ENCODE measurements around the gene PPFIA2. TPM values are rescaled to one million over a fixed set of nuclear protein-coding genes. Genes with fewer than 3 reads are reported as not detected.

Gene PPFIA2
- polyA plus RNA-seq, 1 of the 3 experiments (the other 2 are of a cell fraction), result not detected

- Histone ChIP-seq H3K27me3 (ENCODE audit: insufficient read depth) (no peaks in the 10 kb centered on the region), H4K20me1 (ENCODE audit: insufficient read depth) (no peaks in the 10 kb centered on the region), H3K4me1 (ENCODE audit: control insufficient read depth in 1 of 2, insufficient read depth in 2 of 2, low read depth in 1 of 2, low read length in 1 of 2) (no peaks in the 10 kb centered on the region), H3K4me3 (ENCODE audit: low read depth in 2 of 2, low read length in 1 of 2) (no peak overlapping the region), H3K9ac (no peak overlapping the region), H3K9me2 (no peaks in the 10 kb centered on the region; the same call in 1 of the 2 replicates), H3K4me2 (no peak overlapping the region), H2AFZ (ENCODE audit: low read depth) (no peak overlapping the region), H3F3A (replicated peaks; ENCODE audit: insufficient read depth) (no peaks in the 10 kb centered on the region), H3K79me2 (ENCODE audit: insufficient read depth) (no peaks in the 10 kb centered on the region), H3K36me3 (replicated peaks in 1 of 2; ENCODE audit: control insufficient read depth in 1 of 2, insufficient read depth in 2 of 2, low read length in 1 of 2) (no peaks in the 10 kb centered on the region), H3K9me3 (no peaks in the 10 kb centered on the region), H3K27ac (ENCODE audit: low read depth in 2 of 2, low read length in 1 of 2) (no peak overlapping the region)
- TF ChIP-seq REST (IDR thresholded peaks at IDR 0.05; ENCODE audit: low read depth, low read length) (no peak), RXRA (IDR thresholded peaks at IDR 0.05; ENCODE audit: borderline replicate concordance, low read depth) (no peak), ELF1 (IDR thresholded peaks at IDR 0.05) (no peak), SIN3A (IDR thresholded peaks at IDR 0.05; ENCODE audit: borderline replicate concordance, low read depth, low read length) (no peak), TEAD4 (IDR thresholded peaks at IDR 0.05; ENCODE audit: borderline replicate concordance, insufficient read depth) (no peak), CTCF (IDR thresholded peaks at IDR 0.05) (no peak), NRF1 (IDR thresholded peaks at IDR 0.05; ENCODE audit: low read depth, low read length) (no peak)
- DNase-seq, result no peak
- CTCF ChIA-PET, result no interaction called here
- 4% methylated on average over 3 of the region's 3 CpGs for WGBS (ENCODE audit: low lambda C conversion rate)
- POLR2A ChIA-PET, result no interaction called here
Measured at GRCh38 chr12:81440001-81440400, 319.1 kb downstream of the PPFIA2 start.

- no peaks in the 10 kb centered on the region for H3K9me3 ChIP-seq
- H3K36me3 ChIP-seq (replicated peaks in 1 of 2; ENCODE audit: control insufficient read depth in 1 of 2, insufficient read depth in 2 of 2, low read length in 1 of 2), result no peaks in the 10 kb centered on the region
- no peak overlapping the region for H3K4me2 ChIP-seq
- no peaks in the 10 kb centered on the region for H3K9me2 ChIP-seq
- H3K27ac ChIP-seq (ENCODE audit: low read depth in 2 of 2, low read length in 1 of 2), result no peak overlapping the region
- no peak overlapping the region for H3K4me3 ChIP-seq (ENCODE audit: low read depth in 2 of 2, low read length in 1 of 2)
- no peak overlapping the region for H2AFZ ChIP-seq (ENCODE audit: low read depth)
- DNase-seq, result no peak
- no peaks in the 10 kb centered on the region for H3K79me2 ChIP-seq (ENCODE audit: insufficient read depth)
- ChIA-PET POLR2A (no interaction called here), CTCF (no interaction called here)
- H3K4me1 ChIP-seq (ENCODE audit: control insufficient read depth in 1 of 2, insufficient read depth in 2 of 2, low read depth in 1 of 2, low read length in 1 of 2), result no peaks in the 10 kb centered on the region
- no peak for TF ChIP-seq JUND (IDR thresholded peaks at IDR 0.05)
- TF ChIP-seq USF1 (IDR thresholded peaks at IDR 0.05; ENCODE audit: borderline replicate concordance, low read depth), result no peak
- TF ChIP-seq TCF12 (IDR thresholded peaks at IDR 0.05), result no peak
- TF ChIP-seq FOXJ3 (CRISPR knock-in tag; IDR thresholded peaks at IDR 0.05), result no peak
- no peak for TF ChIP-seq USF2 (IDR thresholded peaks at IDR 0.05; ENCODE audit: borderline replicate concordance, low read depth, low read length)
- no peak for TF ChIP-seq SIN3A (IDR thresholded peaks at IDR 0.05; ENCODE audit: borderline replicate concordance, low read depth, low read length)
- no peak for TF ChIP-seq IRF3 (IDR thresholded peaks at IDR 0.05; ENCODE audit: low read depth, low read length)
- no peak for TF ChIP-seq YY1 (IDR thresholded peaks at IDR 0.05; ENCODE audit: low read depth)
- TF ChIP-seq TAF1 (IDR thresholded peaks at IDR 0.05; ENCODE audit: borderline replicate concordance, low read depth, low read length), result no peak
- no peak for TF ChIP-seq GATA2 (CRISPR knock-in tag; IDR thresholded peaks at IDR 0.05)
- no peak for TF ChIP-seq GABPA (IDR thresholded peaks at IDR 0.05; ENCODE audit: low read depth)
- TF ChIP-seq EZH2phosphoT487 (IDR thresholded peaks at IDR 0.05; ENCODE audit: borderline replicate concordance, low read depth), result no peak
- no peak for TF ChIP-seq MXI1 (IDR thresholded peaks at IDR 0.05; ENCODE audit: low read depth, low read length)
- no peak for TF ChIP-seq POLR2AphosphoS5 (IDR thresholded peaks at IDR 0.05; ENCODE audit: low read depth, low read length)
- no peak for TF ChIP-seq NRF1 (IDR thresholded peaks at IDR 0.05; ENCODE audit: low read depth, low read length)
- H3F3A ChIP-seq (replicated peaks; ENCODE audit: insufficient read depth), result no peaks in the 10 kb centered on the region
- no peaks in the 10 kb centered on the region for H3K27me3 ChIP-seq (ENCODE audit: insufficient read depth)
- 22% methylated on average over 5 of the region's 5 CpGs for WGBS (ENCODE audit: low lambda C conversion rate)
- no peak overlapping the region for H3K9ac ChIP-seq
- H4K20me1 ChIP-seq (ENCODE audit: insufficient read depth), result no peaks in the 10 kb centered on the region
Measured at GRCh38 chr12:81439344-81439743, 319.8 kb downstream of the PPFIA2 start.
